ENCODE results near the gene MAPK11. TPM values are rescaled to one million over a fixed set of nuclear protein-coding genes. Genes with fewer than 3 reads are reported as not detected.

Gene MAPK11
- total RNA-seq, 1 donor from 2014 or later: 16.7 TPM

- DNase-seq (ENCODE audit: low spot score): no peak
These were observed 43.9 kb downstream of the MAPK11 start for GRCh38 chr22:50226063-50226874.

DNA sequence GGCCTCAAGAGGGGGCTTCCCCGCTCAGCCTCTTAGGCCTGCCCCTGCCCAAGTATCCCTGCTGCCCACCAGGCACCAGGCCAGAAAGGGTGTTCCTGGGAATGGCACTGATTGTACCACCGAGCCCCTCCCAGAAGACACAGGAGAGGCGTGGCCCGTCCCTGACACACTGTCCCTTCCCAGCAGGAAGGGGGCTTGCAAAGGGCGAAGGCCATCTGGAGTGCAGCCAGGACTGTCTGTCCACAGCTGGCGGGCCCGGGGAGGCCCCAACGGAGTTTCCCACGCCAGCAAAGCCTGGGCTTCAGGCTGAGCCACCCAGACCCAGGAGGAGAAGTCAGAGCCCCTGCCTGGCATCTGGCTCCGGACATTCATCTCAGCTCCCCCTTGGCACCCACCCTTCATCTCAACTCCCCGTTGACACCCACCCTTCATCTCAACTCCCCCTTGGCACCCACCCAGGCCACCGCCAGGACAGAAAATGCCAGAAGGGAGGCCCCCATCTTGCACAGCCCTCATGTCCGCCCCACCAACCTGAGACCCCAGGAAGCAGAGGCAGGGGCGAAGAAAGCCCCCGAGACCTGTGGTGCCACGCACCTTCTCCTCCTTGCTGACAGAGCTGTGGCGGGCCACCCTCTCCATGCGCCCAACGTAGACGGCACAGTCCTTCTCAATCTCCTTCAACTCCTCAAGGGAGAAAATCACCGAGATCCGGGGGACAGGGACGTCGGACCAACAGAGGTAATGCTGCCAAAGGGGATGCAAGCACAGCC is 44.8 kb downstream of the MAPK11 start:
- DNase-seq (ENCODE audit: low spot score): no peak

GRCh38 chr22:50224071-50224470 is 46.1 kb downstream of the MAPK11 start:
- no peak for DNase-seq (ENCODE audit: low spot score)

GRCh38 chr22:50222508-50222907 is 47.7 kb downstream of the MAPK11 start:
- no peak for DNase-seq (ENCODE audit: low spot score)

DNA sequence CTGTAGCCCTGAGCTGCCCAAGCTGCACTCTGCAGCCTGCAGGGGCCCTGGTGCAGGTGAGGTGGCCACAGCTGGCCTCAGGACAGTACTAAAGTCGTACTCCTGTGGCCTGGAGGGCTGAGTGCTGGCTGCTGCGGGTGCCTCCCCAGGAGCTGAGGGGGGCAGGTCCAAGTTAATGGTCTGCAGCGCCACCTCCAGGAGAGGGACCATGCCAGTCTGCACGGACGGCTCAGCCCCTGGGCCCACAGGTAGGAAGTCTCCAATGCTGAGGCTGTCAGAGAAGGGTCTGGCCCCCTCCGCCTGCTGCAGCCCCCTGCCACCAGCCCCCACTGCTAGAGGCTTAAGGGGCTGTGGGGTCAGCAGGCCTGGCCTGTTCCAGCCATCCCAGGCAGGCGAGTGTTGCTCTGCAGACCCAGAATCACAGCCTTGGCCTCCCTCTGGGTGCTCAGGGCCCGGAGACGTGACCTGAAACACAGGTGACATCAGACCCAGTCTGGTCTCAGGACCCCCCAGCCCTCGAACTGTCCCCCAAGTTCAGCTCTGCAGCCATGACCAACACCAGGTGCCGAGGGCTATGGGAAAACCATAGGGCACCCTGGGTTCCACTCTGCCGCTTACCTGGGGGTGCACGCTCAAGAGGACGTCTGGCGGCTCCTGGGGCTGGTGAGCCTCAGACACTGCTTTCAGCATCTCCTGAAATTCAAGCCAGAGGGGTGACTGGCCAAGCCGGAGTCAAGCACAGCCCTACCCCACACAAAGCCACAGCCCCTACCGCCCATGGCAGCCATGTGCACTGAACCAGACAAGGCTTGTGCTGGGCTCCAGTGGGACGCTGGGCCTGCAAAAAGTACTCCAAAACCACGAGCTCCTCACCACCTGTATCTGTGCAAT is 48.5 kb downstream of the MAPK11 start:
- no peak for DNase-seq (ENCODE audit: low spot score)

GRCh38 chr22:50220603-50221409 is 49.4 kb downstream of the MAPK11 start:
- no peak for DNase-seq (ENCODE audit: low spot score)

- DNase-seq (ENCODE audit: low spot score): no peak
These were observed 50.2 kb downstream of the MAPK11 start for GRCh38 chr22:50219800-50220602.

DNA sequence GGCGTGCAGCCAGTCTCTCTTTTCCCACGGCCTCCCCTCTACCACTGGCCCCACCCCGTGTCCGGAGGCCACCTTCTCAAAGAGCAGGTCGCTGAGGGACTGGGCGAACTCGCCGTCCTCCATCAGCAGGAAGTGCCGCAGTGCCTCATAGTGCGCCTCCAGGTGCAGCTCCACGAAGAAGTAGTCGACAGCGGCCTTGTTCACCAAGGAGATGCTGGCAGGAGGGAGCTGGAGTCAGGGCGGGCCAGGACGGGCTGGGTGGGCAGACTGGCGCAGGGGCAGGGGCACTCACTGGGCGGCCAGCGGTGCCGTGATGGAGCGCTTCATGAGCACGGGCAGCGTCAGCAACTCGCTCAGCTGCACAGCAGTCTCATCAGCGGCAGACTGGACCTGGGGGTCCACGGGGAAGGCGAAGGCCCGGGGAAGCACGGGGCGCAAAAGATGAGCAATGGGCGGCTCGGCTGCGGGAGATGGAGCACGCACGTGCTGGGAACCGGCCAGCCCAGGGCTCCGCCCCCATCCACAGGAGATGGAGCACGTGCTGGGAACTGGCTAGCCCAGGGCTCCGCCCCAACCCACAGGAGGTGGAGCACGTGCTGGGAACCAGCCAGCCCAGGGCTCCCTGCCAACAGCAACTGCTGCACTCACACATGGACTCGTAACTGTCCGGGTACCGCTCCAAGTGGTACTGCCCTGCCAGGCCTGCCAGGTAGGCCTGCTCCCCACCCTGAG is 51.0 kb downstream of the MAPK11 start:
- peak; percentile 82 for DNase-seq (ENCODE audit: low spot score)

- DNase-seq (ENCODE audit: low spot score): no peak
These were observed 51.8 kb downstream of the MAPK11 start for GRCh38 chr22:50218153-50218995.

DNA sequence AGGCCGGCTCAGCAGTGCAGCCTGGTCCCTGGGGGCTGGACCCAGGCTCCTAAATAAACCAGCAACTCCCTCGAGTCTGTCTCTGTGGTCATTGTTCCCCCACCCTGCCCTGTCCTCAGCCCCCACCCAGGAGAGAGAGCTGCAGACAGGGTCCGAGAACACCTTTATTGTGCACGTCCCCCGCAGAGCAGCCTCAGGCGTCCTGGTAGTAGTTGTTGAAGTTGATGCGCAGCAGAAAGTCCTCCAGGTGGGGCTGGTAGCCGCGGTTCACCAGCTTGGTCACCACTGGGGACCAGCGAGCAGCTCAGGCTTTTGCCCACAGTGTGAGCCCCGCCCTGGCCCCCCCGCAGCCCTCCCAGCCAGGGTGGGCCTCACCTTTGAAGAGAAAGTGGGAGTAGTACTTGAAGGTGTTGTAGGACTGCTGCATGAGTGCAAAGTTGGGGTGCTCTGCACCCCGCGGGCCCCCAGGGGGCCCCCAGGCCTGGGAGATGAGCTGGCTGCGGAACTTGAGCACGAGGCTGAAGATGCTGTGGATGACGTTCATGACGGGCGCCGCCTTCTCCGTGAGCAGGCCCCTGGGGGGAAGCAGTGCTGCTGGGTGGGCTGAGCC is 52.5 kb downstream of the MAPK11 start:
- no peak for DNase-seq (ENCODE audit: low spot score)

DNA sequence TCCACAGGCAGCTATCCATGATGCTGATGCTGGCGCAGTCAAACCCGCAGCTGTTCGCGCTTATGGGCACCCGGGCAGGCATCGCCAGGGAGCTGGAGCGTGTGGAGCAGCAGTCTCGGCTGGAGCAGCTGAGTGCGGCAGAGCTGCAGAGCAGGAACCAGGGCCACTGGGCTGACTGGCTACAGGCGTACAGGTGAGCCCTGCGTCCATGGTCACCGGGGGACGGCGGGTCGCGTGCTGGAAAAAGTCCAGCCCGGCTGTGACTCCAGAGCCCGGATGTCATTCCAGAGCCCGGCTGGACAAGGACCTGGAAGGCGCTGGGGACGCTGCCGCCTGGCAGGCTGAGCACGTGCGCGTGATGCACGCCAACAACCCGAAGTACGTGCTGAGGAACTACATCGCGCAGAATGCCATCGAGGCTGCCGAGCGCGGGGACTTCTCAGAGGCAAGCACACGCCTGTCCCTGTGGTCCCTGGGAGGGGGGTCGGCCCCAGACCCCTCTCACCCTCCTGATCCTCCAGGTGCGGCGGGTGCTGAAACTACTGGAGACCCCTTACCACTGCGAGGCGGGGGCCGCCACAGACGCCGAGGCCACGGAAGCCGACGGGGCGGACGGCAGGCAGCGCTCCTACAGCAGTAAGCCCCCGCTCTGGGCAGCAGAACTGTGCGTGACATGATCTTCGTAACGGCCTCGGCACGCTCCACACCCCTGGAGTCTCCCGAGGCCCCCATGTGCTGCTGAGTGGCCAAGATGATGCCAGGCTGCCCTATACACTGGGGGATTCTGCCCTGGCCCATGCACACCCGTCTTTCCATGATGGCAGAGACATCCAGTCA is 53.3 kb downstream of the MAPK11 start:
- no peak for DNase-seq (ENCODE audit: low spot score)

GRCh38 chr22:50216055-50216683 is 54.0 kb downstream of the MAPK11 start:
- DNase-seq (ENCODE audit: low spot score): no peak

- no peak for DNase-seq (ENCODE audit: low spot score)
These were observed 54.7 kb downstream of the MAPK11 start for GRCh38 chr22:50215297-50216054.

Data from mucosa of gallbladder (tissue), 1 donor.